H9 (cell line): Measurements from ENCODE around the gene GSX2. TPM values are rescaled to one million over a fixed set of nuclear protein-coding genes. Genes with fewer than 3 reads are reported as not detected.

Experiments
- DNase-seq: peaks from one replicate; pipeline ENCODE4 v3.0.0-alpha.2; 2017
- H2AFZ ChIP-seq: one replicate; pipeline ENCODE4 v1.6.1; 2013; ENCODE audit warnings: mild to moderate bottlenecking, low read length, control low read depth, moderate library complexity
- H2AK5ac ChIP-seq: 2 replicates; pipeline ENCODE4 v1.6.1; 2013; ENCODE audit warnings: low read length, control low read depth, mixed read lengths; ENCODE audit not compliant: insufficient read length
- H2BK120ac ChIP-seq: one replicate; pipeline ENCODE4 v1.6.1; 2013; ENCODE audit warnings: low read depth, mild to moderate bottlenecking, low read length, control low read depth, inconsistent platforms; ENCODE audit not compliant: poor library complexity, severe bottlenecking
- H2BK12ac ChIP-seq: 2 replicates; pipeline ENCODE4 v1.6.1; 2013; ENCODE audit warnings: low read length, control low read depth, mixed read lengths, low read depth; ENCODE audit not compliant: insufficient read length
- H2BK15ac ChIP-seq: 2 replicates; pipeline ENCODE4 v1.6.1; 2013; ENCODE audit warnings: low read depth, low read length, control low read depth
- H2BK20ac ChIP-seq: one replicate; pipeline ENCODE4 v1.6.1; 2013; ENCODE audit warnings: low read depth, mild to moderate bottlenecking, low read length, control low read depth, inconsistent platforms; ENCODE audit not compliant: poor library complexity, severe bottlenecking
- H2BK5ac ChIP-seq: 2 replicates; pipeline ENCODE4 v1.6.1; 2013; ENCODE audit warnings: low read length, control low read depth, mixed read lengths; ENCODE audit not compliant: insufficient read length
- H3K14ac ChIP-seq: 2 replicates; pipeline ENCODE4 v1.6.1; 2013; ENCODE audit warnings: low read length, control low read depth; ENCODE audit not compliant: insufficient read depth
- H3K18ac ChIP-seq: 2 replicates; pipeline ENCODE4 v1.6.1; 2013; ENCODE audit warnings: low read depth, mild to moderate bottlenecking, mixed read lengths, low read length, control low read depth; ENCODE audit not compliant: insufficient read length
- H3K23ac ChIP-seq: 2 replicates; pipeline ENCODE4 v1.6.1; 2013; ENCODE audit warnings: low read length, control low read depth, mixed read lengths, low read depth; ENCODE audit not compliant: insufficient read length
- H3K23me2 ChIP-seq: 2 replicates; pipeline ENCODE4 v1.6.1; 2013; ENCODE audit warnings: low read depth, mild to moderate bottlenecking, mixed read lengths, low read length, control low read depth; ENCODE audit not compliant: insufficient read length, poor library complexity, severe bottlenecking
- H3K27ac ChIP-seq: 2 replicates; pipeline ENCODE4 v1.5.1; 2013; ENCODE audit warnings: low read length, control low read depth, mixed read lengths, low read depth; ENCODE audit not compliant: insufficient read length
- H3K27me3 ChIP-seq: 2 replicates; pipeline ENCODE4 v1.6.1; 2013; ENCODE audit warnings: low read length, control low read depth, inconsistent platforms; ENCODE audit not compliant: insufficient read depth
- H3K4ac ChIP-seq: 2 replicates; pipeline ENCODE4 v1.6.1; 2013; ENCODE audit warnings: low read depth, mild to moderate bottlenecking, control low read depth, inconsistent platforms, low read length, moderate library complexity
- H3K4me1 ChIP-seq: 2 replicates; pipeline ENCODE4 v1.6.1; 2013; ENCODE audit warnings: low read length, control low read depth, inconsistent platforms; ENCODE audit not compliant: insufficient read depth
- H3K4me2 ChIP-seq: 2 replicates; pipeline ENCODE4 v1.6.1; 2013; ENCODE audit warnings: low read length, control low read depth, mixed read lengths; ENCODE audit not compliant: insufficient read length, insufficient read depth
- H3K56ac ChIP-seq: 2 replicates; pipeline ENCODE4 v1.6.1; 2013; ENCODE audit warnings: low read depth, mild to moderate bottlenecking, mixed read lengths, low read length, control low read depth; ENCODE audit not compliant: insufficient read length
- H3K79me1 ChIP-seq: 2 replicates; pipeline ENCODE4 v1.6.1; 2013; ENCODE audit warnings: low read depth, mild to moderate bottlenecking, moderate library complexity, low read length, control low read depth, inconsistent platforms; ENCODE audit not compliant: insufficient read depth, poor library complexity, severe bottlenecking
- H3K79me2 ChIP-seq: 2 replicates; pipeline ENCODE4 v1.6.1; 2013; ENCODE audit warnings: low read length, control low read depth, inconsistent platforms; ENCODE audit not compliant: insufficient read depth
- H3K9ac ChIP-seq: 2 replicates; pipeline ENCODE4 v1.6.1; 2013; ENCODE audit warnings: low read length, control low read depth, mixed read lengths; ENCODE audit not compliant: insufficient read length; ENCODE audit errors: extremely low read depth
- H3K9me3 ChIP-seq: one replicate; pipeline ENCODE4 v1.6.1; 2013; ENCODE audit warnings: low read depth, low read length, inconsistent platforms; ENCODE audit not compliant: control insufficient read depth
- H3T11ph ChIP-seq: one replicate; pipeline ENCODE4 v1.6.1; 2013; ENCODE audit warnings: mild to moderate bottlenecking, low read length, control low read depth, inconsistent platforms
- H4K20me1 ChIP-seq: one replicate; pipeline ENCODE4 v1.6.1; 2013; ENCODE audit not compliant: control insufficient read depth, insufficient read length, insufficient read depth
- H4K5ac ChIP-seq: 2 replicates; pipeline ENCODE4 v1.6.1; 2013; ENCODE audit warnings: low read depth, mild to moderate bottlenecking, mixed read lengths, low read length, control low read depth; ENCODE audit not compliant: insufficient read length
- H4K8ac ChIP-seq: replicated peaks from 2 replicates; pipeline ENCODE4 v1.6.1; 2013; ENCODE audit warnings: low read length, control low read depth, mixed read lengths, low read depth; ENCODE audit not compliant: insufficient read length
- H4K91ac ChIP-seq: 2 replicates; pipeline ENCODE4 v1.6.1; 2013; ENCODE audit warnings: low read depth, mild to moderate bottlenecking, moderate library complexity, mixed read lengths, low read length, control low read depth; ENCODE audit not compliant: insufficient read length
- H3K27ac Mint-ChIP-seq, 3 experiments: 2 replicates in 2 of 3; 3 replicates in 1 of 3; pipeline ENCODE4 v1.8.0; 2020 to 2021; ENCODE audit warnings: mixed read lengths in 3 of 3, mild to moderate bottlenecking in 1 of 3, moderate library complexity in 1 of 3
- H3K27me3 Mint-ChIP-seq: 2 replicates; pipeline ENCODE4 v1.8.0; 2021; ENCODE audit warnings: low read depth, mild to moderate bottlenecking, moderate library complexity, mixed read lengths
- H3K36me3 Mint-ChIP-seq, 3 experiments: 2 replicates in 2 of 3; 3 replicates in 1 of 3; pipeline ENCODE4 v1.8.0; 2020 to 2021; ENCODE audit warnings: low read depth in 3 of 3, mixed read lengths in 3 of 3; ENCODE audit not compliant: insufficient read depth in 1 of 3
- H3K4me1 Mint-ChIP-seq, 2 experiments: 2 replicates each; pipeline ENCODE4 v1.8.0; 2020; ENCODE audit warnings: mixed read lengths in 2 of 2
- H3K4me3 Mint-ChIP-seq, 2 experiments: 2 replicates in 1 of 2; 3 replicates in 1 of 2; pipeline ENCODE4 v1.8.0; 2020 to 2021; ENCODE audit warnings: mild to moderate bottlenecking in 2 of 2, mixed read lengths in 2 of 2, moderate library complexity in 1 of 2
- H3K9me3 Mint-ChIP-seq, 2 experiments: 2 replicates in 1 of 2; 3 replicates in 1 of 2; pipeline ENCODE4 v1.8.0; 2020; ENCODE audit warnings: mild to moderate bottlenecking in 2 of 2, mixed read lengths in 2 of 2, moderate library complexity in 1 of 2
- CTCF ChIP-seq: fragments of 200-600 bp; sonication (generic); conservative IDR thresholded peaks from 3 replicates; pipeline ENCODE4 v1.8.0; 2021; ENCODE audit warnings: antibody characterized with exemption, mild to moderate bottlenecking
- total RNA-seq: library from RNA; stranded (reverse); gene quantifications from 2 replicates; pipeline ENCODE4 v1.2.1, GENCODE V29; 2021

GSX2 gene
- total RNA-seq, 1 experiment from 2014 or later: not detected

- Histone ChIP-seq H3K9ac (no peak overlapping the region), H3K27ac (no peak overlapping the region), H3K14ac (no peak overlapping the region), H3K18ac (no peak overlapping the region), H3K4me2 (no peak overlapping the region), H2BK5ac (no peak overlapping the region), H2BK15ac (no peak overlapping the region), H4K5ac (no peak overlapping the region), H2AK5ac (no peak overlapping the region), H3K56ac (no peak overlapping the region), H4K20me1 (no peaks in the 10 kb centered on the region), H3K4me1 (no peaks in the 10 kb centered on the region; the same call in 1 of the 2 replicates), H3K23me2 (no peaks in the 10 kb centered on the region), H3K9me3 (no peaks in the 10 kb centered on the region), H2BK120ac (no peak overlapping the region), H2BK20ac (no peak overlapping the region), H3K23ac (no peak overlapping the region), H3K79me1 (peaks cover 7% of the 10 kb centered on the region), H3K27me3 (no peaks in the 10 kb centered on the region), H4K91ac (no peak overlapping the region), H3K79me2 (no peaks in the 10 kb centered on the region), H2AFZ (no peak overlapping the region), H2BK12ac (no peak overlapping the region), H3K4ac (no peak overlapping the region), H4K8ac (no peak overlapping the region), H3T11ph (no peak overlapping the region)
- Mint-ChIP-seq H3K27ac (no peak overlapping the region), H3K4me1 (peaks cover 2 to 15% of the 10 kb centered on the region in 2 experiments), H3K27me3 (no peaks in the 10 kb centered on the region), H3K9me3 (no peaks in the 10 kb centered on the region), H3K36me3 (no peaks in the 10 kb centered on the region), H3K4me3 (no peak overlapping the region)
- no peak for DNase-seq
- TF ChIP-seq CTCF: no peak
Observed at GRCh38 chr4:54056360-54056759, 43.6 kb upstream of the GSX2 start.
